CD4-positive, alpha-beta memory T cell (primary cell): ENCODE results near the gene HELZ. TPM values are rescaled to one million over a fixed set of nuclear protein-coding genes. Genes with fewer than 3 reads are reported as not detected.
"Not testable (repeated sequence)": the region's sequence is repeated elsewhere in the genome, so short reads cannot be mapped to it uniquely, and the experiment has no call there.

Experiments used
- CTCF ChIA-PET: fragments of 350-600 bp; sonication (Branson Sonifier 250); formaldehyde crosslinking; loops from one replicate; lab custom pipeline; 2021; ENCODE audit warnings: inconsistent platforms; ENCODE audit not compliant: partially characterized antibody; lab: Charles Lee
- POLR2A ChIA-PET: fragments of 350-600 bp; sonication (Branson Sonifier 250); formaldehyde crosslinking; loops from one replicate; lab custom pipeline; 2021; ENCODE audit not compliant: partially characterized antibody; lab: Charles Lee
- DNase-seq, 5 donors: peaks; one replicate each; pipeline versions ENCODE4 v3.0.0 to v3.0.0-alpha.2; 2020 to 2022; ENCODE audit warnings: mixed read lengths in 1 of 5
- H3K27ac ChIP-seq: one replicate; pipeline ENCODE4 v1.7.0; 2013; ENCODE audit warnings: low read depth, low read length
- H3K27me3 ChIP-seq: 2 replicates; pipeline ENCODE4 v1.7.0; 2013; ENCODE audit warnings: mild to moderate bottlenecking, low read length, moderate library complexity; ENCODE audit not compliant: insufficient read depth
- H3K36me3 ChIP-seq: 2 replicates; pipeline ENCODE4 v1.7.0; 2013; ENCODE audit warnings: mild to moderate bottlenecking, low read length, moderate library complexity; ENCODE audit not compliant: insufficient read depth
- H3K4me1 ChIP-seq: 2 replicates; pipeline ENCODE4 v1.7.0; 2013; ENCODE audit warnings: mild to moderate bottlenecking, low read length, moderate library complexity; ENCODE audit not compliant: insufficient read depth
- H3K4me3 ChIP-seq, 2 donors: one replicate each; pipeline ENCODE4 v1.7.0; 2013; ENCODE audit warnings: low read length in 2 of 2, mild to moderate bottlenecking in 1 of 2
- H3K9me3 ChIP-seq, 2 donors: one replicate each; pipeline ENCODE4 v1.7.0; 2013; ENCODE audit warnings: low read length in 2 of 2, control low read depth in 1 of 2; ENCODE audit not compliant: control insufficient read depth in 1 of 2
- H3K27ac Mint-ChIP-seq, 7 donors: one replicate each; pipeline ENCODE4 v1.8.0; 2020 to 2021; ENCODE audit warnings: mixed read lengths in 7 of 7, mild to moderate bottlenecking in 6 of 7, inconsistent platforms in 3 of 7, moderate library complexity in 3 of 7
- H3K27me3 Mint-ChIP-seq, 2 donors: one replicate each; pipeline ENCODE4 v1.8.0; 2020 to 2021; ENCODE audit warnings: mixed read lengths in 2 of 2
- H3K36me3 Mint-ChIP-seq, 2 donors: one replicate each; pipeline ENCODE4 v1.8.0; 2020 to 2021; ENCODE audit warnings: mixed read lengths in 2 of 2, inconsistent platforms in 1 of 2, mild to moderate bottlenecking in 1 of 2
- H3K4me1 Mint-ChIP-seq, 4 donors: one replicate each; pipeline ENCODE4 v1.8.0; 2020 to 2021; ENCODE audit warnings: mixed read lengths in 4 of 4, mild to moderate bottlenecking in 1 of 4
- H3K4me3 Mint-ChIP-seq, 8 donors: one replicate each; pipeline ENCODE4 v1.8.0; 2020 to 2021; ENCODE audit warnings: mixed read lengths in 8 of 8, mild to moderate bottlenecking in 7 of 8, moderate library complexity in 6 of 8, inconsistent platforms in 3 of 8
- H3K9me3 Mint-ChIP-seq, 8 donors: one replicate each; pipeline ENCODE4 v1.8.0; 2020 to 2021; ENCODE audit warnings: mixed read lengths in 8 of 8, mild to moderate bottlenecking in 5 of 8, inconsistent platforms in 3 of 8, moderate library complexity in 1 of 8
- intact Hi-C: fragments of 100-400 bp; cut with micrococcal nuclease; formaldehyde crosslinking; loops from one replicate; pipeline ENCODE4 v1.15.1; 2023
- polyA plus RNA-seq, 2 donors: library from polyadenylated mRNA; unstranded; fragments of 300-500 nt; fragmentation: Illumina TruSeq; gene quantifications; one replicate each; pipeline ENCODE4 v1.2.3, GENCODE V29; 2021
- total RNA-seq, 2 experiments: library from RNA; stranded (reverse); gene quantifications; one replicate each; pipeline ENCODE4 v1.2.3, GENCODE V29; 2021

The HELZ gene
- total and polyA plus RNA-seq, 4 experiments from 2014 or later = 32.0 to 104 (median 86.4) TPM

- no peak overlapping the region for H3K4me3 ChIP-seq
- no peaks in the 10 kb centered on the region for H3K36me3 Mint-ChIP-seq
- ChIA-PET CTCF (no interaction called here), POLR2A (no interaction called here)
- no peak for DNase-seq
- no peaks in the 10 kb centered on the region for H3K27me3 Mint-ChIP-seq
- no peak overlapping the region for H3K27ac Mint-ChIP-seq
- H3K27me3 ChIP-seq = no peaks in the 10 kb centered on the region
- H3K4me3 Mint-ChIP-seq = no peak overlapping the region
- H3K4me1 ChIP-seq = no peaks in the 10 kb centered on the region
- intact Hi-C loops = no loop called here
- no peak overlapping the region for H3K27ac ChIP-seq
- no peaks in the 10 kb centered on the region for H3K9me3 ChIP-seq
- H3K9me3 Mint-ChIP-seq = no peaks in the 10 kb centered on the region
- H3K36me3 ChIP-seq = no peaks in the 10 kb centered on the region
- no peaks in the 10 kb centered on the region for H3K4me1 Mint-ChIP-seq
These were observed 33.4 kb upstream of the HELZ start for GRCh38 chr17:67278363-67278762.

- H3K36me3 Mint-ChIP-seq = no peaks in the 10 kb centered on the region
- peak overlapping the region in 1 of 7 donors; percentile 42 for H3K27ac Mint-ChIP-seq
- POLR2A ChIA-PET = no interaction called here
- Histone ChIP-seq H3K9me3 (no peaks in the 10 kb centered on the region), H3K27me3 (no peaks in the 10 kb centered on the region), H3K36me3 (no peaks in the 10 kb centered on the region), H3K27ac (no peak overlapping the region), H3K4me3 (no peak overlapping the region), H3K4me1 (no peaks in the 10 kb centered on the region)
- no peaks in the 10 kb centered on the region for H3K27me3 Mint-ChIP-seq
- no peak for DNase-seq
- no peak overlapping the region for H3K4me3 Mint-ChIP-seq
- intact Hi-C loops = no loop called here
- H3K9me3 Mint-ChIP-seq = no peaks in the 10 kb centered on the region
- H3K4me1 Mint-ChIP-seq = peaks cover 0 to 5% (median 1%) of the 10 kb centered on the region in 4 donors
- CTCF ChIA-PET = no interaction called here
These were observed 31.1 kb upstream of the HELZ start for GRCh38 chr17:67276075-67276474.

- CTCF ChIA-PET = interaction anchor here (1.3 kb wide), 1 partner anchor 18 kb away, joined by 3 read pairs; no protein-coding TSS in a partner anchor
- Histone ChIP-seq H3K36me3 (no peaks in the 10 kb centered on the region), H3K27me3 (no peaks in the 10 kb centered on the region), H3K9me3 (no peaks in the 10 kb centered on the region), H3K4me1 (no peaks in the 10 kb centered on the region), H3K4me3 (no peak overlapping the region), H3K27ac (no peak overlapping the region)
- peaks cover 0 to 2% (median 0%) of the 10 kb centered on the region in 8 donors for H3K9me3 Mint-ChIP-seq
- POLR2A ChIA-PET = no interaction called here
- H3K4me1 Mint-ChIP-seq = peaks cover 0 to 5% (median 1%) of the 10 kb centered on the region in 4 donors
- DNase-seq = no peak
- intact Hi-C loops = no loop called here
- no peak overlapping the region for H3K4me3 Mint-ChIP-seq
- H3K36me3 Mint-ChIP-seq = no peaks in the 10 kb centered on the region
- H3K27me3 Mint-ChIP-seq = no peaks in the 10 kb centered on the region
- no peak overlapping the region for H3K27ac Mint-ChIP-seq
These were observed 29.5 kb upstream of the HELZ start for GRCh38 chr17:67274466-67274865.

- CTCF ChIA-PET = interaction anchor here (1.3 kb wide), 3 partner anchors 17 to 208 kb away, joined by 3 to 5 read pairs (median 3); no protein-coding TSS in a partner anchor
These were observed 28.9 kb upstream of the HELZ start for GRCh38 chr17:67273900-67274299.

GRCh38 chr17:67272312-67273047 is 27.5 kb upstream of the HELZ start:
- H3K4me1 ChIP-seq = no peaks in the 10 kb centered on the region
- intact Hi-C loops = no loop called here
- H3K9me3 ChIP-seq = no peaks in the 10 kb centered on the region
- ChIA-PET CTCF (interaction anchor here (0.6 to 1.7 kb wide), 7 partner anchors 10 to 206 kb away, joined by 3 to 7 read pairs (median 4); no protein-coding TSS in a partner anchor), POLR2A (interaction anchor here (0.6 kb wide), 1 partner anchor 51 kb away, joined by 3 read pairs; no protein-coding TSS in a partner anchor)
- Mint-ChIP-seq H3K27ac (peak overlapping the region in 1 of 7 donors; percentile 37), H3K4me1 (peaks cover 0 to 5% (median 1%) of the 10 kb centered on the region in 4 donors), H3K9me3 (peaks cover 0 to 2% (median 0%) of the 10 kb centered on the region in 8 donors), H3K27me3 (no peaks in the 10 kb centered on the region), H3K4me3 (no peak overlapping the region), H3K36me3 (no peaks in the 10 kb centered on the region)
- no peak for DNase-seq
- no peaks in the 10 kb centered on the region for H3K27me3 ChIP-seq
- no peak overlapping the region for H3K27ac ChIP-seq
- no peak overlapping the region for H3K4me3 ChIP-seq
- H3K36me3 ChIP-seq = no peaks in the 10 kb centered on the region

More at GRCh38 chr17:67273900-67274299, 28.9 kb upstream of the HELZ start:
- no peaks in the 10 kb centered on the region for H3K9me3 ChIP-seq
- H3K4me3 ChIP-seq = no peak overlapping the region
- Mint-ChIP-seq H3K4me1 (peaks cover 0 to 5% (median 1%) of the 10 kb centered on the region in 4 donors), H3K27me3 (no peaks in the 10 kb centered on the region), H3K4me3 (no peak overlapping the region), H3K36me3 (no peaks in the 10 kb centered on the region), H3K9me3 (peaks cover 0 to 2% (median 0%) of the 10 kb centered on the region in 8 donors), H3K27ac (no peak overlapping the region)
- intact Hi-C loops = no loop called here
- H3K36me3 ChIP-seq = no peaks in the 10 kb centered on the region
- H3K4me1 ChIP-seq = no peaks in the 10 kb centered on the region
- POLR2A ChIA-PET = no interaction called here
- DNase-seq = no peak
- no peaks in the 10 kb centered on the region for H3K27me3 ChIP-seq
- H3K27ac ChIP-seq = no peak overlapping the region

- H3K4me3 ChIP-seq, H3K9me3 Mint-ChIP-seq, H3K27ac Mint-ChIP-seq, H3K4me1 ChIP-seq, POLR2A ChIA-PET, intact Hi-C loops, H3K27ac ChIP-seq, H3K27me3 ChIP-seq, H3K4me3 Mint-ChIP-seq, H3K36me3 Mint-ChIP-seq, H3K4me1 Mint-ChIP-seq, DNase-seq, H3K27me3 Mint-ChIP-seq, H3K36me3 ChIP-seq, H3K9me3 ChIP-seq: not testable (repeated sequence)
- CTCF ChIA-PET = interaction anchor here (0.7 kb wide), 1 partner anchor 8 kb away, joined by 3 read pairs; no protein-coding TSS in a partner anchor
These were observed 26.2 kb upstream of the HELZ start for GRCh38 chr17:67271187-67271586.

- no peaks in the 10 kb centered on the region for H3K9me3 ChIP-seq
- DNase-seq = no peak
- H3K27me3 Mint-ChIP-seq = no peaks in the 10 kb centered on the region
- H3K27ac ChIP-seq = no peak overlapping the region
- H3K36me3 Mint-ChIP-seq = no peaks in the 10 kb centered on the region
- peaks cover 0 to 5% (median 1%) of the 10 kb centered on the region in 4 donors for H3K4me1 Mint-ChIP-seq
- CTCF ChIA-PET = no interaction called here
- no peak overlapping the region for H3K4me3 ChIP-seq
- H3K9me3 Mint-ChIP-seq = peaks cover 0 to 2% (median 0%) of the 10 kb centered on the region in 8 donors
- intact Hi-C loops = no loop called here
- no peaks in the 10 kb centered on the region for H3K36me3 ChIP-seq
- no peaks in the 10 kb centered on the region for H3K4me1 ChIP-seq
- no peaks in the 10 kb centered on the region for H3K27me3 ChIP-seq
- POLR2A ChIA-PET = no interaction called here
- H3K4me3 Mint-ChIP-seq = no peak overlapping the region
- H3K27ac Mint-ChIP-seq = peak overlapping the region in 1 of 7 donors; percentile 7
These were observed 25.4 kb upstream of the HELZ start for GRCh38 chr17:67270416-67270815.
